ENCODE data around the gene MATCAP1. TPM values are rescaled to one million over a fixed set of nuclear protein-coding genes. Genes with fewer than 3 reads are reported as not detected.
A peak's percentile ranks its signal among the peaks of the same experiment; 100 is the strongest.

The MATCAP1 gene
- total RNA-seq, 1 experiment from 2014 or later, result 22.2 TPM

DNA sequence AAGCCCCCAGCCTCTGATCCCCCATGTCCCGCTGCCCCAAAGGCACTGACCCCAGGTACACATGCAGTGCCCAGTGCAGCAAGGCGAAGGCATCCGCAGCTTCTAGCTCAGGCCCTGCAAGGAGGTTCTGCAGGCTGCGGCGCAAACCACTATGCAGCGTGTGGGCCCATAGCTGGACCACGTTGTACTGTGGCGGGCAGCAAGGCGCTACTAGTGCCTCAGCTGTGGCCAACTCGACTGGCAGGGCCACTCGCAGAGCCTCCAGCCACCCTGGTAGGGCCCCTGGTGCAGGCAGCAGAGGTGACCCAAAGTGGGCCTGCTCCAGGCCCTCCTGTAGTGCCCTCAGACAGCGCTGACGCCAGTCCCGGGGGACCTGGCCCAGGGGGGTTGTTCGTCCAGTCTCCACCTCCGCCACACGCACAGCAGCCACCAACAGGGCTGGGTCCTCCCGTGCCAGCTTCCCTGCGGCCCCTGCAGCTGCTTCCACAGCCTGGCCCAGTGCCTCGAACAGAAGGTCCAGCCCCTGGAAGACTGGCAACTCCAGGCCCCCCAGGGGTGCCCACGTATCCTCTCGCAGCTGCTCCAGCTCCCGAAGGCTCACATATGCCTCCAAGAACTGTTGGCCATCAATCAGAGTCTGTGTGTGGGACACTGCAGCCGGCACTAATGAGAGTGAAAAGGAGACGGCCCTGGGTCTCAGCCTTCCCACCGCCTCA, 3.6 kb upstream of the MATCAP1 start:
- Histone ChIP-seq H3K4me3 (ENCODE audit: low read depth, low read length) (no peak overlapping the region), H3K36me3 (ENCODE audit: control insufficient read depth, insufficient read depth, low read length) (no peaks in the 10 kb centered on the region), H3K9me3 (no peaks in the 10 kb centered on the region), H3K4me1 (peaks cover 47% of the 10 kb centered on the region), H3K27me3 (replicated peaks; ENCODE audit: control insufficient read depth, insufficient read depth, low read length) (no peaks in the 10 kb centered on the region)
- POLR2A ChIA-PET, result no interaction called here
- peaks cover 16% of the 10 kb centered on the region for H3K4me1 Mint-ChIP-seq (ENCODE audit: low read depth, unreplicated experiment)
- no peak overlapping the region for H3K4me3 Mint-ChIP-seq (ENCODE audit: unreplicated experiment)
- TF ChIP-seq, protein P1, sequence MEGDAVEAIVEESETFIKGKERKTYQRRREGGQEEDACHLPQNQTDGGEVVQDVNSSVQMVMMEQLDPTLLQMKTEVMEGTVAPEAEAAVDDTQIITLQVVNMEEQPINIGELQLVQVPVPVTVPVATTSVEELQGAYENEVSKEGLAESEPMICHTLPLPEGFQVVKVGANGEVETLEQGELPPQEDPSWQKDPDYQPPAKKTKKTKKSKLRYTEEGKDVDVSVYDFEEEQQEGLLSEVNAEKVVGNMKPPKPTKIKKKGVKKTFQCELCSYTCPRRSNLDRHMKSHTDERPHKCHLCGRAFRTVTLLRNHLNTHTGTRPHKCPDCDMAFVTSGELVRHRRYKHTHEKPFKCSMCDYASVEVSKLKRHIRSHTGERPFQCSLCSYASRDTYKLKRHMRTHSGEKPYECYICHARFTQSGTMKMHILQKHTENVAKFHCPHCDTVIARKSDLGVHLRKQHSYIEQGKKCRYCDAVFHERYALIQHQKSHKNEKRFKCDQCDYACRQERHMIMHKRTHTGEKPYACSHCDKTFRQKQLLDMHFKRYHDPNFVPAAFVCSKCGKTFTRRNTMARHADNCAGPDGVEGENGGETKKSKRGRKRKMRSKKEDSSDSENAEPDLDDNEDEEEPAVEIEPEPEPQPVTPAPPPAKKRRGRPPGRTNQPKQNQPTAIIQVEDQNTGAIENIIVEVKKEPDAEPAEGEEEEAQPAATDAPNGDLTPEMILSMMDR (IDR thresholded peaks at IDR 0.05; ENCODE audit: insufficient read depth in 1 of 2, low read depth in 1 of 2, low read length in 1 of 2, severe bottlenecking in 1 of 2, unreplicated experiment in 1 of 2), result no peak
- CTCF ChIA-PET, result interaction anchor here (0.5 to 0.6 kb wide), 2 partner anchors 17 to 230 kb away, joined by 3 to 4 read pairs; partner anchors contain the start of gene NOL3
- no peak for DNase-seq
- peaks cover 20% of the 10 kb centered on the region for H3K36me3 Mint-ChIP-seq (ENCODE audit: insufficient read depth, unreplicated experiment)
- no peak overlapping the region for H3K27ac Mint-ChIP-seq (ENCODE audit: unreplicated experiment)
- peaks cover 3% of the 10 kb centered on the region for H3K27me3 Mint-ChIP-seq (ENCODE audit: insufficient read depth, unreplicated experiment)
- H3K9me3 Mint-ChIP-seq (ENCODE audit: unreplicated experiment), result no peaks in the 10 kb centered on the region
- BruUV-seq (replicated peaks), result no TSS peak
- intact Hi-C loops (cut with micrococcal nuclease; ENCODE audit: unreplicated experiment), result no loop called here

DNA sequence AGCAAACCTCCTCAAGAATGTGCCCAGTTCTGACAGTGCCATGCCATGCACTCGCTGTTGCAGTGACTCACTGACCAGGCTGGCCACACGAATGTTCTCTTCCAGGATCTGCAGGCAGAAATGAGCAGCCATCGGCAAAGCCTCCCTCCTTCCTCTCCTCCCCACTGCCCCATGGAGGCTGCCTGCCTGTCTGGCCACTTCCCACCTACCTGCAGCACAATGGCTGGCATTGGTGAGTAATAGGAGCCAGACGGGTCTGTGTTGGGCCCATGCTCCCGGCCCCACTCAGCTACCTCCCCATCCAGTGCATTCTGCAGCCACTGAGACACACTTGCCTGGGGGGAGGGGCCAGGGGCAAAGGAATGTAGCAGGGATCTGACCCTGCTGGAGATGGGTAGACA, 2.8 kb upstream of the MATCAP1 start:
- Histone ChIP-seq H3K36me3 (ENCODE audit: control insufficient read depth, insufficient read depth, low read length) (no peaks in the 10 kb centered on the region), H3K9me3 (no peaks in the 10 kb centered on the region), H3K4me1 (peaks cover 45% of the 10 kb centered on the region), H3K27me3 (replicated peaks; ENCODE audit: control insufficient read depth, insufficient read depth, low read length) (no peaks in the 10 kb centered on the region), H3K4me3 (ENCODE audit: low read depth, low read length) (no peak overlapping the region)
- Mint-ChIP-seq H3K36me3 (ENCODE audit: insufficient read depth, unreplicated experiment) (peaks cover 12% of the 10 kb centered on the region), H3K4me1 (ENCODE audit: low read depth, unreplicated experiment) (peaks cover 12% of the 10 kb centered on the region), H3K27me3 (ENCODE audit: insufficient read depth, unreplicated experiment) (peaks cover 3% of the 10 kb centered on the region), H3K9me3 (ENCODE audit: unreplicated experiment) (no peaks in the 10 kb centered on the region), H3K4me3 (ENCODE audit: unreplicated experiment) (no peak overlapping the region), H3K27ac (ENCODE audit: unreplicated experiment) (no peak overlapping the region)
- TF ChIP-seq, protein P1 (IDR thresholded peaks at IDR 0.05; ENCODE audit: insufficient read depth in 1 of 2, low read depth in 1 of 2, low read length in 1 of 2, severe bottlenecking in 1 of 2, unreplicated experiment in 1 of 2), result no peak
- ChIA-PET CTCF (interaction anchor here (0.5 kb wide), 1 partner anchor 230 kb away, joined by 3 read pairs; no protein-coding TSS in a partner anchor), POLR2A (no interaction called here)
- intact Hi-C loops (cut with micrococcal nuclease; ENCODE audit: unreplicated experiment), result loop anchor here (1.0 kb wide), 1 partner anchor 12 kb away; no protein-coding TSS in a partner anchor
- peak; percentile 67 to 77 for DNase-seq
- no TSS peak for BruUV-seq (replicated peaks)

DNA sequence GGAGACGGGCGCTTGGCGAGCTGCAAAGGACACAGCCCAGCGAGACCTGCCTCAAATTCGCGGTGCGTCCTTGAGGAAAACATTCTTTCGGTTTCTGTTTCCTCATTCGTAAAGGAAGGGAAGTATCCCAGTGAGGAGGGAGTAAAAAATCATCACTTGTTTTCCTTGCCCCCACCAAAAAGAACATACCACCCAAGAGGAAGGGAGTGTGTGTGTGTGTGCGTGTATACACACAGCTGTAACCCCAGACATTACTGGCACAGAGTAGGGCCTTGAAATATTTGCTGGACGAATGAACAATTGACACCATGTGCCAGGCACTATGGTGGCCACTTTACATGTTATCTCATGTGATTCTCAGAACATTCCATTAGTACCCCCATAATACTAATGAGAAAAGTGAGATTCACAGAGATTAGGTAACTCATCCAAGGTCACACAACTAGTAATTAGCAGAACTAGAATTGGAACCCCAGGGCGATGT, 1.9 kb upstream of the MATCAP1 start:
- Mint-ChIP-seq H3K9me3 (ENCODE audit: unreplicated experiment) (no peaks in the 10 kb centered on the region), H3K4me3 (ENCODE audit: unreplicated experiment) (no peak overlapping the region), H3K36me3 (ENCODE audit: insufficient read depth, unreplicated experiment) (peaks cover 8% of the 10 kb centered on the region), H3K4me1 (ENCODE audit: low read depth, unreplicated experiment) (peaks cover 7% of the 10 kb centered on the region), H3K27me3 (ENCODE audit: insufficient read depth, unreplicated experiment) (peaks cover 3% of the 10 kb centered on the region), H3K27ac (ENCODE audit: unreplicated experiment) (peak overlapping the region; percentile 10)
- Histone ChIP-seq H3K4me1 (peaks cover 40% of the 10 kb centered on the region), H3K9me3 (no peaks in the 10 kb centered on the region), H3K27me3 (replicated peaks; ENCODE audit: control insufficient read depth, insufficient read depth, low read length) (no peaks in the 10 kb centered on the region), H3K36me3 (ENCODE audit: control insufficient read depth, insufficient read depth, low read length) (no peaks in the 10 kb centered on the region), H3K4me3 (ENCODE audit: low read depth, low read length) (no peak overlapping the region)
- CTCF ChIA-PET, result interaction anchor here (0.6 to 3.2 kb wide), 14 partner anchors 10 to 232 kb away, joined by 3 to 39 read pairs (median 6); partner anchors contain the start of genes ELMO3, FBXL8, NOL3 and TRADD
- TF ChIP-seq, protein P1 (IDR thresholded peaks at IDR 0.05; ENCODE audit: insufficient read depth in 1 of 2, low read depth in 1 of 2, low read length in 1 of 2, severe bottlenecking in 1 of 2, unreplicated experiment in 1 of 2), result peak in 1 of 2 experiments; percentile 18
- POLR2A ChIA-PET, result interaction anchor here (1.0 to 3.1 kb wide), 2 partner anchors 13 to 15 kb away, joined by 3 to 10 read pairs; partner anchors contain the start of gene NOL3
- intact Hi-C loops (cut with micrococcal nuclease; ENCODE audit: unreplicated experiment), result loop anchor here (1.0 to 2.0 kb wide), 7 partner anchors 11 to 239 kb away; partner anchors contain the start of gene ELMO3
- no peak for DNase-seq
- no TSS peak for BruUV-seq (replicated peaks)

Data from Caco-2 (cell line).